HTERT RPE-1 (cell line): ENCODE data around the gene PTPRM.

ENCODE experiments used
- in situ Hi-C: fragments of 300-500 bp; cut with MboI; formaldehyde crosslinking; loops from 4 replicates; pipeline ENCODE4 v1.14.3; 2020; ENCODE audit warnings: low sequenced_read_pairs

The PTPRM gene

DNA sequence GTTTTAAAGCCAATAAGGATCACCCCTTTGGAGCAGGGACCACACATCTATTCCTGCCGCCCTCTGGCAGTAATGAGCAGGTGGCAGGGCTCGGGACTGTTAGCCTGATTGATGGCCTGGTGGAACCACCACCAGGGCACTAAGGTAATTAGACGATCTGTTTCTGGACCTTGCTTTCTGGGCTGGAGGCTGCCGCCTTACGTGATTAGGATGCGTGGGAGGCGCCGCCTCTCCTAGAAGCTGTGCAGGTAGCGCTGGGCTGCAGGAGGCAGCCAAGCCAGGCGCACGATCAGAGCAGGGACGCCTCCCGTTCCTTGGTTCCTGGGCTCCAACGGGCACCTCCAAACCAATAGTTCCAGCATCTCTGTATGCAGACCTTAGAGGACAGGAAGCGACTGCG is 799.5 kb downstream of the PTPRM start:
- in situ Hi-C loops = no loop called here

- in situ Hi-C loops = no loop called here
Observed at GRCh38 chr18:8367217-8367988, 800.3 kb downstream of the PTPRM start.

GRCh38 chr18:8368512-8369217 is 801.5 kb downstream of the PTPRM start:
- in situ Hi-C loops = no loop called here

DNA sequence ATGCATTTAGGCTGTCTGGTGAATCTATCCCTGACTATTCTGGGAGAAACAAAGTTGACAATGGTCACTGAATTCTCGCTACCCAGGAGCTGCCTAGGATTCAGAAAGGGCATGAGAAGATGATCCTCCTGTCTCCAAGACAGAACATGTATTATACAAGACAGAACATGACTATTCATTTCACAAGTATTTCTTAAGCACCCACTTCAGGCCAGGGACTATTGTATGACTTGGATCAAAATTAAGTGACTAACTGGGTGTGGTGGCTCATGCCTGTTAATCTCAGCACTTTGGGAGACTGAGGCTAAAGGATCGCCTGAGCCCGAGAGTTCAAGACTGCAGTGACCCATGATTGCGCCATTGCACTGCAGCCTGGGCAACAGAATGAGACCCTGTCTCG is 806.4 kb downstream of the PTPRM start:
- in situ Hi-C loops = no loop called here

DNA sequence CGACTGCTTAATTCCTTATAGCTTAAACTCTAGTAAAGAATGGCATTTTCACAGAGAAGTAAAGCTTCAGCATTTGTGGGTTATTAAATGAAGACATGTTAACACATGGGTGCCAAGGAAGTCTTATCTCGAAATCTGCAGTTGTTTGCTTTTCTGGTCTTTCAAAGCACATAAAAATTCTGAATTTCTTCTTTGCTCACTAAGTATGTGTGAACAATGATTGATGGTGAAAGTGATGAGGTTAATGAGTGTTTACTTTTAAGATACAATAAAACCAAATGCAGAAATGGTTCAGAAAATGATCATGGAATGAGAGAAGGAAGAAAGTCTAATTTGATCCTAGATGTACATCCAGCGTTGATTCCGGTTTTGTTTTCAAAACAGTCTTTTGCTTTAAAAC is 807.6 kb downstream of the PTPRM start:
- in situ Hi-C loops = no loop called here

- in situ Hi-C loops = no loop called here
Observed at GRCh38 chr18:8375249-8375648, 808.1 kb downstream of the PTPRM start.

GRCh38 chr18:8376113-8376512 is 809.0 kb downstream of the PTPRM start:
- in situ Hi-C loops = no loop called here

DNA sequence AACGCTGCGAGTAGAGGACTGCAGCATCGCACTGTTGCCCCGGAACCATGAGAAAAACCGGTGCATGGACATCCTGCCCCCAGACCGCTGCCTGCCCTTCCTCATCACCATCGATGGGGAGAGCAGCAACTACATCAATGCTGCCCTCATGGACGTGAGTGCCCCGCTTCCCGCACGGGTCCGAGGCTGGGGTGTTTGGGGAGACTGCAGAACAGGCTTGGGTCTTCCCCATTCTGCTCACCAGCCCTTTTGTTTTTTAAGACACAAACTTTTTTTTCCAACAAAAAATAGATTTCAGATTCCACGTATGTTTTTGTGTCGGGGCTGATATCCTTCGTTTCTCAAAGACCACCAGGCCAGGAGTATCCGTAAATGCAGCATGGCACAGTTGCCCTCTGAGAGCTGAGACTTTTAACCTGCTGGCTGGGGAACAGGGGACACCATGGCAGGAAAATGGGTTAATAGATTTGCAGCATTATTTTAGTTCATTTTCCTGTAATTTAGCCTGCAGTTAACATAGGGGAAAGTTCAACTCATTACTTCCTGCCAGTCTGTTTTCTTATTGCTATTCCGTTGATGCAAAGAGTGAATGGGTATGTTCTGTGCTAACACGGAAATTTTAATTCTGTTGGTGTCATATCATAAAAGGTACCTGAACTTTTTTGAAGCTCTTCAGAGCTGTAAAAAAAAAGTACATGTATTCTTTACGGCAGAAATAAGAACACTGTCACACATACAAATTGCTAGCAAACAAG is 812.2 kb downstream of the PTPRM start:
- in situ Hi-C loops = no loop called here

DNA sequence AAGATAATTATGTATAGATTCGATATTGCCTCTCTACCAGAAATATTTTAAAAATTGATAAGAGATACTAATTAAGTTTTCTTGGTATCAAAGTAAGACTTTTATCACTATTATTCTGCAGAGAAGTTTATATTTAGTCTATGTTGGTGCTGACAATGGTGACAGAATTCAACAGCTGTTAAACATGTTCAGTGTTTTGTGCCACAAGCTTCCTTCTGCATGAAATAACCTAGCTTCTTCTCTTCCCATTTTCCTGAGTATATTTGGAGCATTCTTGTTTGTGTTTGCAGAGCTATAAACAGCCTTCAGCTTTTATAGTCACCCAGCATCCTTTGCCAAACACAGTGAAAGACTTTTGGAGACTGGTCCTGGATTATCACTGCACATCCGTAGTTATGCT is 812.9 kb downstream of the PTPRM start:
- in situ Hi-C loops = no loop called here

GRCh38 chr18:8380926-8381325 is 813.8 kb downstream of the PTPRM start:
- in situ Hi-C loops = no loop called here

DNA sequence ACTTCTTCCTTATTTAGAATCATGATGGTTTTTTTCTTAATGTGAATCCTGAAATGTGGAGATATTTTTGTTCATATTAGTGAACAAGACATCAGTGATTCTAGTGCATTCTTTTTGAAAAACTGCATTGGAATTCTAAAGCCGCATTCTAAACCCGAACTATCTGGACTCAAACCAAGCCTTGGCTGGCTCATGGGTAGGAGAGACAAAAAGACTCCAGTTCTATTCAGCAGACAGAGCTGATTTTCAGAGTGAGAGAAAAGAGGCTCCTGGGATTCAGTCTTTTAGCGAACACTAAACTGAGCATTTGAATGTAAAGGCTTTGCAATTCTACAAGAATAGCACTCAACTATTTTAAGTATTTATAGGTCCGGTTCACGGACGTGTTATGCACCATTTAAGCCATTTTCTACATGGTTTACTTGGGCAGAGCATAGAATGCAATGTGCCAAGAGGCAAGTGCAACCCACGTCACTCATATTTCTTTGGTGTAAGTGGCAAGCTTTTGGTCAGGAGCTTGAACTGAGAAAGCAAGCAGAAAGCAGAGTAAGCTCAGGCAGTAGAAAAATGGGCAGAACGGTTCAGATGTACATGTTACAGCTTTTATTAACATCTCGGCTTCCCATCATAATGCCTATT is 814.8 kb downstream of the PTPRM start:
- in situ Hi-C loops = no loop called here

DNA sequence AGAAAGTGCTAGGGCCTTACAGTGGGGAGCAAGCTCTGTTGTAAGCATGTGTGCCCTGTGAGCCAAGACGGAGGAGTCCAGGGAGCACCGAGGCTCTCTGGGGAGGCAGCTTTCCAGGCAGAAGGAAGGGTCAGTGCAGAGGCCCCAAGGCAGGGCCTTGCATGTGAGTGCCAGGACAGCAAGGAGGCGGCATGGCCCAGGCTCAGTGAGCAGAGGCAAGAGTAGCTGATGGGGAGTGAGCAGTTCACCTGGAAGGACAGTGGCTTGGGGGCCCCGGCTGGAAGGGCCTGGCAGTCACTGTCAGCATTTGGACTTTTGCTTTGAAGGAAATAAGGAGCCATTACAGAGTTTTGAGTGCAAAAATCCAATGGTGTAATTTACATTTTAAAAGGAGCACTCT is 818.3 kb downstream of the PTPRM start:
- in situ Hi-C loops = no loop called here

- in situ Hi-C loops = no loop called here
Observed at GRCh38 chr18:8386669-8387380, 819.7 kb downstream of the PTPRM start.

DNA sequence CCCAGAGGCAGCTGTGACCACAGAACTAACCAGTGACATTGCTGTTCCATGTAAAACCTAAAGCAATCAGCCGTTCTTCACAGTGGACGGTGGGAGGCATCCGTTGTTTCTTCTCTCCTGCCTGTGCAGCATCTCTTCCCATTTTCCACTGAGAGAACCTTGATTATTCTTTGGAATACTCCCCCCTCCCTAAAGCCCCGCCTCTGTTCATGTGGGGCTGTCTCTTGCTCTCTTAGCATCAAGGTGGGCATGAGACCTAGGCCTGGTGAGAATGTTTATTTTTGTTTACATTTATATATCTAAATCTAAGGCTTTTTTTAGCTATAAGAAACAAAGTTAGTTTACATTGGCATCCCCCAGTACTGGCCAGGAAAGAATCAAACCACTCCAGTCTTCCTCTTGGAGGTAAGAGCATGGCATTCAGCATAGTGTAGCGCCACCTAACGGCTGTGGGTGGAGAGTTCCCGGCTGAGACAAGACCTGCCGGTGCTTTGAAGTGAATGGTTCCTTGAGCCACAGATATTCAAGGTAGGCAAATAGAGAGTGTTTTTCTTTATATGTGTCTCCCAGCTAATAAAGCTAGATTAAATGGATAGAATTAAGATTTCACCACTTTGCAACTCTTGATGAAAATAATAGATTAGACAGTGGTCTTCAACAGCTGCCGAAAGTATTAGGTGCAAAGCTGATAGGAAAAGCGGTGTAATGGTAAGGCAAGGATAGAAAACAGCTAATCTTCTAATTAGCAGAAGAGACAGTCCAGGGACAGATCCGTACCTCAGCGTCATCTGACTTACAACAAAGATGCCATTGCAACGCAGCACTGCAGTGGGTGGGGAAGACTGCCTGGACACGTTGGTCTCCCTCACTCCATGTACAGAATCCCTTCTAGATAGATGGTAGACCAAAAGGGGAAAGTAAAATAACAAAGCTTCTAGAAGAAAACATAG is 822.5 kb downstream of the PTPRM start:
- in situ Hi-C loops = no loop called here

- in situ Hi-C loops = no loop called here
Observed at GRCh38 chr18:8391068-8391467, 824.0 kb downstream of the PTPRM start.

GRCh38 chr18:8396254-8396653 is 829.1 kb downstream of the PTPRM start:
- in situ Hi-C loops = no loop called here

DNA sequence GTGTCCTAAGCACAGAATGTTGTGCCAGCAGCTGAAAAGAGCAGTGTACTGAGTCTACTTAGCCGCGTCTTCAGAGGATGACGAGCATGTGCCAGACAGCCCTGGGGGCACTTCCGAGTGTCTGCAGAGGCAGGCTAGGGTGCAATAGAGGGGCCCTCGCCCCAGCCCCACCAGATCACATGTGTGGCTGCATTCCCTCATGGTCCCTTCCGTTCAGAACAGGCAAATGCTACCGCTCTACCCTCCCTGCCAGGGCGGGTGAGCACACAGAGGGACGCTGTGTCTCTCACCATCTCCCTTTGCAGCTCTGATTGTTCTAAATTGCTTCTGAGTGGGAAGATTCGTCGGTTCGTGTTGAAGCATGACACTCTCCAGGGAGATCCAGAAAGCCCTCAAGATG is 829.9 kb downstream of the PTPRM start:
- in situ Hi-C loops = no loop called here

DNA sequence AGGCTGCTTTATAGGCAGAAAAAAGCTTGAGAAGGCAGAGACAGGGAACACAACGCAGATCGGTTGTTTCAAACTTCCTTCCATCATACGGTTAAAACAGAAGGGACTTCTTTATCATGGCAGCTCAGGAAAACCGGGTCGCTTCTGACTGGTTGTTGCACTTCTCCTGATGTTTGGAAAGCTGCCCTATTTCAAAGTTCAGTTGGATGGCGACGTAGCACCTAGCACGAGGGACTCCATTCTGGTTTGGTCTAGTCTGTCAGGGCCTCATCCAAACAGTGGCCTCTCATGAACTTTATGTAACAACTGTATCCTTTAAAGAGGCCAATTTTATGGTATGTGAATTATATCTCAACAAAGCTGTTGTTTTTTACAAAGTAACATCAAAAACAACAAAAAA is 832.0 kb downstream of the PTPRM start:
- in situ Hi-C loops = no loop called here

DNA sequence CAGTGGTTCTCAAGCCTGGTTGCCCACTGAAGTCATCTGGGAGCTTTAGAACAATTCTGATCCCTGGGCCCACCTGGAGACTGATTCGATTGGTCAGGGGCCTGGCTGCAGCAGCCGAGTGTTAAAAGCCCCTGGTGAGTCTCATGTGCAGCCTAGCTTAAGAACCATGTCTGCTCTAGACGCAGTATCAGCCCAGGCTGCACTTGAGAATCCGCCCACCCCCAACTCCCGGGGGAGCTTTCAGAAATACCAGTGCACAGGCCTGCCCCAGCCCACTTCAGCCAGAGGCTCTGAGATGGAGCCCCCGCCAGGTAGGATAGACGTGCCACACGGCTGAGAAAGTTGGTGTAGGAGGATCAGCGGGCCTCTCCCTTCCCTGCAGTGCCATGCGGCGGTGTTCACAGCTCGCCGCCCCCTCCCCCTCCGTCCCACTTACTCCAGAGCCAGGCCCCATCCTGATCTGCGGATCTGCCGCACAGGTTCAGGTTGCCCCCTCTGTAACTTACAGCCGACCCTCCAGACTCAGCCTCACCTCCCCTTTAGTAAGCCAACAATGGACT is 833.2 kb downstream of the PTPRM start:
- in situ Hi-C loops = no loop called here
